Glomerular endothelial cell (primary cell): ENCODE measurements around the gene CLIC6. TPM values are rescaled to one million over a fixed set of nuclear protein-coding genes. Genes with fewer than 3 reads are reported as not detected.

Experiments used
- DNase-seq: peaks from one replicate; pipeline ENCODE4 v3.0.0-alpha.2; 2011; ENCODE audit warnings: low read depth, low spot score; ENCODE audit errors: extremely low read depth
- total RNA-seq: library from RNA; depleted of rRNA; stranded (reverse); fragments of >200 nt; gene quantifications from 2 replicates; pipeline ENCODE4 v1.2.3, GENCODE V29; 2015

The CLIC6 gene
- total RNA-seq, result 0.15 TPM in 1 of 2 replicates, not detected in the other

- no peak for DNase-seq
Measured at GRCh38 chr21:34668803-34669148, at the start of gene CLIC6. Gene CLIC6, plus strand, starts transcription at chr21:34668994. Its CDS starts 395 bp downstream, at chr21:34669389.

DNA sequence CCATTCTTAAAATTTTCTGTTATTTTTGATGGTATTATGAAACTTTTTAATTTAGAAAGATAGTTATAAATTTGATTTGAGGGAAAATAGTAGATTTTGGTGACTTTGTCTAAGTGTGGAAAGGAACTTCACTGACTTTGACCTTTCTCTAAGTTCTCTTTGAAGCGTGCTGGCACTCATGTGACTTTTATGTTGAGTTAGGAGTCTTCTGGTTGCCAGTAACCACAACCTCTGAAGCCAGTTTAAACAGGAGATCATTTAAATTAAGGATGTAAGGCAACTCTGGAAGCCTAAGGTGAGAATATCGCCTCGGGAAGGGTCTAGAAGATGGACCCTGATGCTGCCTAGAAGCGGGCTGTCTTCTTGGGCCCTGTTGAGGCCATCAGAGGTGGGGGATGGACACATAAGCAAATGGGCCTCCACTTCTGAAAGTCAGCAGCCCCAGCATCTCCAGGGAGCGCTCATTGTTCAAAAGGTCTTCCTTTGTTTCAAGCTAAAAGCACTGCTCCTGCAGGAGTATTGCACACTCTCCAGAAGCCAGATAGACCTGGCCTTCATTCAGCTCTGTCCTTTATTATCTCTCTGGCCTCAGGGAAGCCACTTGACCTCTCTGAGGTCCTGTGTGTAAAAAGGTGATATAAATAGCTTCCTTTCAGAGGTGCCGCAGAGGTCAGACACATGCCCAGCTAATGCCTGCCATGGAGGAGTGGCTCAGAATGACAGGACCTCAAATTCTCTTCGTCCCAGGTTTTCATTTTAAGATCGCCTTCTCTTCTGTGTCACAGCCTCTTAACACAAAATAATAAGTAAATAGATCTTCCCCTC lies 48.7 kb upstream of the CLIC6 start:
- DNase-seq, result no peak

GRCh38 chr21:34621434-34622350 lies 47.1 kb upstream of the CLIC6 start:
- no peak for DNase-seq

DNA sequence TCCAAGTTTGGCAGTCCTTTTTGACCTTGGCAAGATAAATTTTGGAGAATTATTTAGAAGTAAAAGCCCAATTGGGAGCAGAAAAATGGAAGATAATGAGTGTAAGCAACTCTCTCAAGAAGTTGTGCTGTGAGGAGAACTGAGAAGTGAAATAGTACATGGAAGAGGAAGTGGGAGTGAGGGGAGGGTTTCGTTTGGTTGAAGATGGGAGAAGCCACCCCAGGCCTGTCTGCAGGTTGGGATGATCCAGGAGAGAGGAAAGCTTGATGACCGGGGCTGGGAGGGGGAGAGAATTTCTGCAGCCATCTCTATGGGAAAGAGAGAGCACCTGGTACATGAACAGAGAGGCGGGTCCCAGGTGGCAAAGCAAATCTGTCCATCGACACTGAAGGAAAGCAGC lies 45.3 kb upstream of the CLIC6 start:
- no peak for DNase-seq

DNA sequence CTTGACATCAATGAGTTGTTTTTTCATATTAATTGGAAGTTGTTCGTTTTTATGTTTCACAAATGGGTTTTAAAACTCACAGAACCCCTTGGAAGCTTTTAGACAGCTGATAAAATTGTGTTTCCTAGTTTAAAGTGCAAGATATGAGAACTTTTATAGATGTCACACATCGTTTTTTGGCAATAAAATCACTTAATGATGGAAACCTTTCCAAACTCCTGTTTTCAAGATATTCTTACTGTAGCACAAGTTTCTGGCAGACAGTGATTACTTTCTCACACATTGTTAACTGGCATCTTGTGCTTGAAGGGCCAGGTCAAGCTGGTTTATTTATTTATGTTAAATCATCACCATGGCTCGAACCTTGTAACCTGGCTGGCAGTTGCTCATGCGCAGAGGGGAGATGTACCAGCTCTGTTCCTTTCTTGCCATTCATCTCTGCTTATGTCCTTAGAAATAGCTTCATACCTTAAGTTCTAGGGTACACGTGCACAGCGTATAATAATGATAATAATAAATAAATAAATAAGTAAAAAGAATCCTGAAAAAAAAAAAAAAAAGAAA lies 43.7 kb upstream of the CLIC6 start:
- DNase-seq, result no peak

GRCh38 chr21:34626131-34626530 lies 42.7 kb upstream of the CLIC6 start:
- DNase-seq, result no peak

- peak; percentile 34 for DNase-seq
Measured at GRCh38 chr21:34630536-34631143, 38.2 kb upstream of the CLIC6 start.

DNA sequence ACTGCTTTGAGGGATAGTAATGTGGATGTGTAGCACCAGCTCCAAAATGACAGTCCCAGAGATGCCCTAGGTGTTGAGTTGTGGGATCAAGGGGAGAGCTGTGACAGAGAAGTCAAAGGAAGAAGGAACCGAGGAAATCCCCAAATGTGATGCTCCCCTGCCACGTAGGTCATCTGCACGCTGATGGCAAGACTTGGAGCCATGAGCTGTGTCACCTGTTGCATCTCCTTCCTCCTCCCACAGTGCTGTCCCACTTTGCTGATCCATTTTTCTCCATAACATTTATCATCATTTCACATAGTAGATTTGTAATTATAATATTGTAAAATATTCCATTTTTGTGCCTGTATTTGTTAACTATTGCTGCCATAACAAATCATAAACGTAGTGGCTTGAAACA lies 36.3 kb upstream of the CLIC6 start:
- DNase-seq, result no peak

- no peak for DNase-seq
Measured at GRCh38 chr21:34635307-34635706, 33.5 kb upstream of the CLIC6 start.

DNA sequence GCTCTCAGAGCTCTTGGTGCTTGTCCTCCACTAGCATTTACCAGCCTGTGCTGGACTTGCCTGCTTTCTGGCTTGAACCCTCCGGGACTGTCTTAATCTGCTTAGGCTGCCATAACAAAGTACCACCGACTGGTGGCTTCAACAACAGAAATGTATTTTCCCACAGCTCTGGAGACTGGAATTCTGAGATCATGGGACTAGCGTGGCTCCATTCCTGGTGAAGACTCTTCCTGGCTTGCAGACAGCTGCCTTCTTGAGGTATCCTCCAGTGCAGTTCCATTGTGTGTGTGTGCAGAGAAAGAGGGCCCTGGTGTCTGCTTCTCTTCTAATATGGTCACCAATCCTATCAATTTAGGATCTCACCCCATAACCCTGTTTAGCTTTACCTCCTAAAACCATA lies 31.8 kb upstream of the CLIC6 start:
- no peak for DNase-seq

- DNase-seq, result no peak
Measured at GRCh38 chr21:34639250-34639649, 29.5 kb upstream of the CLIC6 start.

GRCh38 chr21:34639882-34640788 lies 28.7 kb upstream of the CLIC6 start:
- no peak for DNase-seq

DNA sequence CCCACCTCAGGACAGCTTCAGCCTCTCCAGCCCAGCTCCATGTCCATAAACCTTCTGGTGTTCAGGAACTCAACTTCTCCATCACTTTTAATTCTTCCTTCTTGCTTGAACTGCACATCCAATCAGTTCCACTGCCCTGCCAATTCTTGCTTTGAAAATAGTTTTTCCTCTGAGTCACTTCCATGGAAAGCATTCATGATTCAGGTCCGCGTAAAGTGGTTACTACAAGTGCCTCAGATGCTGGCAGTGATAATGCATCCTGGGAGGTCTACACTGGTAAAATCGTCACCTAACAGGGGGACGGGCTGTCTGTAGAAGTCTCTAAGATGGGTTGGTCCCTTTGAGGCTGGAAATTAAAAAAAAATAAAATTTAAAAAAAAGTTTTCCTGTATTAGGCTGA lies 27.9 kb upstream of the CLIC6 start:
- DNase-seq, result peak; percentile 18

- no peak for DNase-seq
Measured at GRCh38 chr21:34642211-34643075, 26.4 kb upstream of the CLIC6 start.

DNA sequence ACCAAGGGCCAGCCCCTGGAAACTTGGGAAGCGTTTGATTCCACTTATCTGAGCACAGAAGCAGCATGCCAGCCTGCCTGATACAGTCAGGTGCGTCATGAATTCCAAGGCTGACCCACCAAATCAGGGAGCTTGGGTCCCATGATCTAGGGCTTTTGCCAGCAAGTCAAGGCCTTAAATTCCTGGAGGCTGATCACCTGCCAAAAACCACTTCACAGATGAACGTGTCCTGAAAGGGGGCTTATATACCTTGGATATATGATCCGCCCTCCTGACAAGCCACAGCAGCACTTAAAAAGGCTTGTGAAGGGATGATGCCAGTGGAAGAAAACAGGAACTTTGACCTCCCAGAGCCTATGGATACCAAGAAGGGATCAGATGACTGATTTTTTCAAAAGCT lies 24.0 kb upstream of the CLIC6 start:
- DNase-seq, result no peak

- DNase-seq, result no peak
Measured at GRCh38 chr21:34647555-34647954, 21.2 kb upstream of the CLIC6 start.

- DNase-seq, result no peak
Measured at GRCh38 chr21:34648739-34649297, 20.0 kb upstream of the CLIC6 start.

- DNase-seq, result no peak
Measured at GRCh38 chr21:34649400-34649799, 19.4 kb upstream of the CLIC6 start.
